Measurements from ENCODE around the gene AOPEP. TPM values are rescaled to one million over a fixed set of nuclear protein-coding genes. Genes with fewer than 3 reads are reported as not detected.

The AOPEP gene
- total and polyA plus RNA-seq, 2 of the 13 experiments (the other 11 are each of a cell fraction or from before 2014, with no cell fraction given): 22.2 to 41.6 TPM

DNA sequence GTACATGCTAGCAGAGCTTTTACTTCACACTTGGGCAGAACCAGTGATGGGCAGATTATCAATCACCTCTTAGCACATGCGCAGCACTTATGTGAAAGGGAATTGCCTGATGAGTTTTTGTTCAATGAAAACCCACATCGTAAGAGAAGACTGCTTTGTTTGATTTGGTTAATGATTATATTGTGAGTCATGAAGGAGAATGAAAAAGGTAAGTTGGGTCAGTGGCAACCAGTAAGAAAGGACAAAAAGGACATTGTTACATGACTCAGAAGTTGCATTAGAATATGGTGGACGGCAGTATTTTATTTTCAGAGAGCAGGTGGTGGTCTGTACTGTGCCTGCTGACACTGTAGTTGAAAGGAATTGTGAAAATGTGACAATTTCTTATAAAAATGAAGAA lies 127.4 kb downstream of the AOPEP start (continued):
- TF ChIP-seq, protein P1, sequence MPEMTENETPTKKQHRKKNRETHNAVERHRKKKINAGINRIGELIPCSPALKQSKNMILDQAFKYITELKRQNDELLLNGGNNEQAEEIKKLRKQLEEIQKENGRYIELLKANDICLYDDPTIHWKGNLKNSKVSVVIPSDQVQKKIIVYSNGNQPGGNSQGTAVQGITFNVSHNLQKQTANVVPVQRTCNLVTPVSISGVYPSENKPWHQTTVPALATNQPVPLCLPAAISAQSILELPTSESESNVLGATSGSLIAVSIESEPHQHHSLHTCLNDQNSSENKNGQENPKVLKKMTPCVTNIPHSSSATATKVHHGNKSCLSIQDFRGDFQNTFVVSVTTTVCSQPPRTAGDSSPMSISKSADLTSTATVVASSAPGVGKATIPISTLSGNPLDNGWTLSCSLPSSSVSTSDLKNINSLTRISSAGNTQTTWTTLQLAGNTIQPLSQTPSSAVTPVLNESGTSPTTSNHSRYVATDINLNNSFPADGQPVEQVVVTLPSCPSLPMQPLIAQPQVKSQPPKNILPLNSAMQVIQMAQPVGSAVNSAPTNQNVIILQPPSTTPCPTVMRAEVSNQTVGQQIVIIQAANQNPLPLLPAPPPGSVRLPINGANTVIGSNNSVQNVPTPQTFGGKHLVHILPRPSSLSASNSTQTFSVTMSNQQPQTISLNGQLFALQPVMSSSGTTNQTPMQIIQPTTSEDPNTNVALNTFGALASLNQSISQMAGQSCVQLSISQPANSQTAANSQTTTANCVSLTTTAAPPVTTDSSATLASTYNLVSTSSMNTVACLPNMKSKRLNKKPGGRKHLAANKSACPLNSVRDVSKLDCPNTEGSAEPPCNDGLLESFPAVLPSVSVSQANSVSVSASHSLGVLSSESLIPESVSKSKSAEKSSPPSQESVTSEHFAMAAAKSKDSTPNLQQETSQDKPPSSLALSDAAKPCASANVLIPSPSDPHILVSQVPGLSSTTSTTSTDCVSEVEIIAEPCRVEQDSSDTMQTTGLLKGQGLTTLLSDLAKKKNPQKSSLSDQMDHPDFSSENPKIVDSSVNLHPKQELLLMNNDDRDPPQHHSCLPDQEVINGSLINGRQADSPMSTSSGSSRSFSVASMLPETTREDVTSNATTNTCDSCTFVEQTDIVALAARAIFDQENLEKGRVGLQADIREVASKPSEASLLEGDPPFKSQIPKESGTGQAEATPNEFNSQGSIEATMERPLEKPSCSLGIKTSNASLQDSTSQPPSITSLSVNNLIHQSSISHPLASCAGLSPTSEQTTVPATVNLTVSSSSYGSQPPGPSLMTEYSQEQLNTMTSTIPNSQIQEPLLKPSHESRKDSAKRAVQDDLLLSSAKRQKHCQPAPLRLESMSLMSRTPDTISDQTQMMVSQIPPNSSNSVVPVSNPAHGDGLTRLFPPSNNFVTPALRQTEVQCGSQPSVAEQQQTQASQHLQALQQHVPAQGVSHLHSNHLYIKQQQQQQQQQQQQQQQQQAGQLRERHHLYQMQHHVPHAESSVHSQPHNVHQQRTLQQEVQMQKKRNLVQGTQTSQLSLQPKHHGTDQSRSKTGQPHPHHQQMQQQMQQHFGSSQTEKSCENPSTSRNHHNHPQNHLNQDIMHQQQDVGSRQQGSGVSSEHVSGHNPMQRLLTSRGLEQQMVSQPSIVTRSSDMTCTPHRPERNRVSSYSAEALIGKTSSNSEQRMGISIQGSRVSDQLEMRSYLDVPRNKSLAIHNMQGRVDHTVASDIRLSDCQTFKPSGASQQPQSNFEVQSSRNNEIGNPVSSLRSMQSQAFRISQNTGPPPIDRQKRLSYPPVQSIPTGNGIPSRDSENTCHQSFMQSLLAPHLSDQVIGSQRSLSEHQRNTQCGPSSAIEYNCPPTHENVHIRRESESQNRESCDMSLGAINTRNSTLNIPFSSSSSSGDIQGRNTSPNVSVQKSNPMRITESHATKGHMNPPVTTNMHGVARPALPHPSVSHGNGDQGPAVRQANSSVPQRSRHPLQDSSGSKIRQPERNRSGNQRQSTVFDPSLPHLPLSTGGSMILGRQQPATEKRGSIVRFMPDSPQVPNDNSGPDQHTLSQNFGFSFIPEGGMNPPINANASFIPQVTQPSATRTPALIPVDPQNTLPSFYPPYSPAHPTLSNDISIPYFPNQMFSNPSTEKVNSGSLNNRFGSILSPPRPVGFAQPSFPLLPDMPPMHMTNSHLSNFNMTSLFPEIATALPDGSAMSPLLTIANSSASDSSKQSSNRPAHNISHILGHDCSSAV (CRISPR knock-in tag; IDR thresholded peaks at IDR 0.05; ENCODE audit: borderline replicate concordance): no peak
- no peak for TF ChIP-seq ZNF33A (CRISPR knock-in tag; IDR thresholded peaks at IDR 0.05; ENCODE audit: borderline replicate concordance)
- TF ChIP-seq TRIM24 (CRISPR knock-in tag; IDR thresholded peaks at IDR 0.05): no peak
- no peak for TF ChIP-seq ETV6 (CRISPR knock-in tag; conservative IDR thresholded peaks at IDR 0.05)
- TF ChIP-seq KAT7 (CRISPR knock-in tag; IDR thresholded peaks at IDR 0.05; ENCODE audit: borderline replicate concordance): no peak
- no peak for TF ChIP-seq ZNF740 (CRISPR knock-in tag; IDR thresholded peaks at IDR 0.05)
- no peak for TF ChIP-seq CENPX (CRISPR knock-in tag; IDR thresholded peaks at IDR 0.05)
- no peak for TF ChIP-seq ZKSCAN5 (CRISPR knock-in tag; IDR thresholded peaks at IDR 0.05)
- peak; percentile 33 to 46; a peak in 1 of 4 replicates for TF ChIP-seq POLR2A (IDR thresholded peaks at IDR 0.05; ENCODE audit: insufficient read depth in 1 of 2, low read depth in 2 of 2, low read length in 2 of 2)
- no peak for TF ChIP-seq NONO (IDR thresholded peaks at IDR 0.05)
- no peak for TF ChIP-seq NONO (CRISPR knock-in tag; conservative IDR thresholded peaks at IDR 0.05)
- no peak for TF ChIP-seq CC2D1A (CRISPR knock-in tag; IDR thresholded peaks at IDR 0.05)
- TF ChIP-seq, protein P2, sequence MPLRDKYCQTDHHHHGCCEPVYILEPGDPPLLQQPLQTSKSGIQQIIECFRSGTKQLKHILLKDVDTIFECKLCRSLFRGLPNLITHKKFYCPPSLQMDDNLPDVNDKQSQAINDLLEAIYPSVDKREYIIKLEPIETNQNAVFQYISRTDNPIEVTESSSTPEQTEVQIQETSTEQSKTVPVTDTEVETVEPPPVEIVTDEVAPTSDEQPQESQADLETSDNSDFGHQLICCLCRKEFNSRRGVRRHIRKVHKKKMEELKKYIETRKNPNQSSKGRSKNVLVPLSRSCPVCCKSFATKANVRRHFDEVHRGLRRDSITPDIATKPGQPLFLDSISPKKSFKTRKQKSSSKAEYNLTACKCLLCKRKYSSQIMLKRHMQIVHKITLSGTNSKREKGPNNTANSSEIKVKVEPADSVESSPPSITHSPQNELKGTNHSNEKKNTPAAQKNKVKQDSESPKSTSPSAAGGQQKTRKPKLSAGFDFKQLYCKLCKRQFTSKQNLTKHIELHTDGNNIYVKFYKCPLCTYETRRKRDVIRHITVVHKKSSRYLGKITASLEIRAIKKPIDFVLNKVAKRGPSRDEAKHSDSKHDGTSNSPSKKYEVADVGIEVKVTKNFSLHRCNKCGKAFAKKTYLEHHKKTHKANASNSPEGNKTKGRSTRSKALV (CRISPR knock-in tag; IDR thresholded peaks at IDR 0.05): no peak
- TF ChIP-seq SIX4 (CRISPR knock-in tag; IDR thresholded peaks at IDR 0.05): no peak
- no peak for TF ChIP-seq AGO2 (optimal IDR thresholded peaks at IDR 0.05; ENCODE audit: low read depth, low read length)
- TF ChIP-seq ZMAT3 (CRISPR knock-in tag; conservative IDR thresholded peaks at IDR 0.05): no peak
- TF ChIP-seq, protein P3, sequence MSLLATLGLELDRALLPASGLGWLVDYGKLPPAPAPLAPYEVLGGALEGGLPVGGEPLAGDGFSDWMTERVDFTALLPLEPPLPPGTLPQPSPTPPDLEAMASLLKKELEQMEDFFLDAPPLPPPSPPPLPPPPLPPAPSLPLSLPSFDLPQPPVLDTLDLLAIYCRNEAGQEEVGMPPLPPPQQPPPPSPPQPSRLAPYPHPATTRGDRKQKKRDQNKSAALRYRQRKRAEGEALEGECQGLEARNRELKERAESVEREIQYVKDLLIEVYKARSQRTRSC (CRISPR knock-in tag; IDR thresholded peaks at IDR 0.05; ENCODE audit: low read depth): no peak
- TF ChIP-seq RBFOX2 (IDR thresholded peaks at IDR 0.05; ENCODE audit: low read depth, low read length): no peak
- TF ChIP-seq ZNF557 (CRISPR knock-in tag; IDR thresholded peaks at IDR 0.05): no peak
- TF ChIP-seq HMG20A (CRISPR knock-in tag; IDR thresholded peaks at IDR 0.05; ENCODE audit: borderline replicate concordance): 0 out of 2 replicates have a peak, but pooled peaks have one; percentile 46
- peak; percentile 66; the same call in 1 of the 2 replicates for TF ChIP-seq ZNF121 (CRISPR knock-in tag; IDR thresholded peaks at IDR 0.05)
- TF ChIP-seq BORCS8-MEF2B (CRISPR knock-in tag; IDR thresholded peaks at IDR 0.05): no peak
